ENCODE data around the gene CD52. TPM values are rescaled to one million over a fixed set of nuclear protein-coding genes. Genes with fewer than 3 reads are reported as not detected.

CD52 gene
- total RNA-seq, 4 donors from 2014 or later = 3.0 to 12.3 TPM; not detected in 2

GRCh38 chr1:26275580-26276431 is 42.0 kb upstream of the CD52 start:
- Histone ChIP-seq H3K36me3 (peaks cover 10 to 12% of the 10 kb centered on the region in 2 donors), H3K9me3 (no peaks in the 10 kb centered on the region), H3K4me1 (peaks cover 22 to 50% of the 10 kb centered on the region in 2 donors), H3K27ac (peak overlapping the region; percentile 58 to 71 (median 59)), H3K27me3 (no peaks in the 10 kb centered on the region), H3K4me3 (replicated peaks in 1 of 3) (no peak overlapping the region)
- intact Hi-C loops (cut with DNase I) = loop anchor here (5.0 kb wide), 1 partner anchor 46 kb away; no protein-coding TSS in a partner anchor
- peak; percentile 85 to 86 for DNase-seq
- WGBS, 2 donors = 42 to 47% methylated on average over 3 of the region's 3 CpGs
- TF ChIP-seq POLR2A (IDR thresholded peaks at IDR 0.05) = no peak
- TF ChIP-seq, protein P1, sequence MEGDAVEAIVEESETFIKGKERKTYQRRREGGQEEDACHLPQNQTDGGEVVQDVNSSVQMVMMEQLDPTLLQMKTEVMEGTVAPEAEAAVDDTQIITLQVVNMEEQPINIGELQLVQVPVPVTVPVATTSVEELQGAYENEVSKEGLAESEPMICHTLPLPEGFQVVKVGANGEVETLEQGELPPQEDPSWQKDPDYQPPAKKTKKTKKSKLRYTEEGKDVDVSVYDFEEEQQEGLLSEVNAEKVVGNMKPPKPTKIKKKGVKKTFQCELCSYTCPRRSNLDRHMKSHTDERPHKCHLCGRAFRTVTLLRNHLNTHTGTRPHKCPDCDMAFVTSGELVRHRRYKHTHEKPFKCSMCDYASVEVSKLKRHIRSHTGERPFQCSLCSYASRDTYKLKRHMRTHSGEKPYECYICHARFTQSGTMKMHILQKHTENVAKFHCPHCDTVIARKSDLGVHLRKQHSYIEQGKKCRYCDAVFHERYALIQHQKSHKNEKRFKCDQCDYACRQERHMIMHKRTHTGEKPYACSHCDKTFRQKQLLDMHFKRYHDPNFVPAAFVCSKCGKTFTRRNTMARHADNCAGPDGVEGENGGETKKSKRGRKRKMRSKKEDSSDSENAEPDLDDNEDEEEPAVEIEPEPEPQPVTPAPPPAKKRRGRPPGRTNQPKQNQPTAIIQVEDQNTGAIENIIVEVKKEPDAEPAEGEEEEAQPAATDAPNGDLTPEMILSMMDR (IDR thresholded peaks at IDR 0.05) = peak; percentile 47 to 90 (median 77)

DNA sequence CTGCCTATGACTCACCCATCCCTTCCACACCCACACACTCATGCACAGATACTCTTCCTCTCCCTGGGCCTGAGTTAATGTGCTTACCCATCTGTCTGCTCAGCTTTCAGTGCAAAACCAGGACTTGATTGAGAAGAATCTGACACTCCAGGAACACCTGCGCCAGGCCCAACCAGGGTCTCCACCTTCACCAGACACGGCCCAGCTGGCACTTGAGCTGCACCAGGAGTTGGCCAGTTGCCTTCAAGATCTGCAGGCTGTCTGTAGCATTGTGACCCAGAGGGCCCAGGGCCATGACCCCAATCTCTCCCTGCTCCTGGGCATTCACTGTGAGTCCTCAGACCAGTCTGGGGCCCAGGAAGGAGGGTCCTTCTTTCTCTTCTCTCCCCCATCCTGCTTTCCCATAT is 41.3 kb upstream of the CD52 start:
- no peak for DNase-seq
- Histone ChIP-seq H3K36me3 (peaks cover 7 to 12% of the 10 kb centered on the region in 2 donors), H3K27ac (peak overlapping the region in 2 of 3 donors; percentile 58 to 71), H3K27me3 (no peaks in the 10 kb centered on the region), H3K4me3 (replicated peaks in 1 of 3) (no peak overlapping the region), H3K9me3 (no peaks in the 10 kb centered on the region), H3K4me1 (peaks cover 23 to 56% of the 10 kb centered on the region in 2 donors)
- intact Hi-C loops (cut with DNase I) = loop anchor here (5.0 kb wide), 1 partner anchor 46 kb away; no protein-coding TSS in a partner anchor
- 56 to 86% methylated on average over 2 of the region's 2 CpGs for WGBS, 2 donors
- no peak for TF ChIP-seq POLR2A (IDR thresholded peaks at IDR 0.05)
- TF ChIP-seq, protein P1 (IDR thresholded peaks at IDR 0.05) = no peak

DNA sequence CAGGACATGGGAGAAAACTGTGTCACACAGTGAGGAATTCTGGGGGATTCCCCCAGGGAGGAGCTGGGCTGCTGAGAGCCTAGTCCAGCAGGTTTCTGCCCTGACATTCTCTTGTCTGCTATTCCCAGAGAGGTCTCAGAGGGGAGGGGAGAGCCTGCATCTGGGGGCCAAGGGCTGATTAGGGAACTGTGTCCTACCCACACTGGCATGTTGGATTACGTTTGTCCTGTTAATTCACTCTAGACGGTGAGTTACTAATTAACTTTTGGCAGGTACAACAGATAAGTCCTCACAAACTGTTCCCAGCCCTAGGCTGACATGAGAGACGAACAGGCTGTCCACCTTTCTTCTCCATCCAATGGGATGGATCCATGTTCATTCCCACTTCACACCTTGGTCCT is 40.5 kb upstream of the CD52 start:
- intact Hi-C loops (cut with DNase I) = loop anchor here (5.0 kb wide), 1 partner anchor 45 kb away; no protein-coding TSS in a partner anchor
- Histone ChIP-seq H3K36me3 (peaks cover 7 to 12% of the 10 kb centered on the region in 2 donors), H3K27me3 (no peaks in the 10 kb centered on the region), H3K4me3 (replicated peaks in 1 of 3) (no peak overlapping the region), H3K9me3 (no peaks in the 10 kb centered on the region), H3K4me1 (peaks cover 23 to 59% of the 10 kb centered on the region in 2 donors), H3K27ac (peak overlapping the region in 2 of 3 donors; percentile 85 to 89)
- DNase-seq = no peak
- no peak for TF ChIP-seq POLR2A (IDR thresholded peaks at IDR 0.05)
- TF ChIP-seq, protein P1 (IDR thresholded peaks at IDR 0.05) = no peak
- WGBS, 2 donors = 70 to 81% methylated on average over 3 of the region's 3 CpGs

DNA sequence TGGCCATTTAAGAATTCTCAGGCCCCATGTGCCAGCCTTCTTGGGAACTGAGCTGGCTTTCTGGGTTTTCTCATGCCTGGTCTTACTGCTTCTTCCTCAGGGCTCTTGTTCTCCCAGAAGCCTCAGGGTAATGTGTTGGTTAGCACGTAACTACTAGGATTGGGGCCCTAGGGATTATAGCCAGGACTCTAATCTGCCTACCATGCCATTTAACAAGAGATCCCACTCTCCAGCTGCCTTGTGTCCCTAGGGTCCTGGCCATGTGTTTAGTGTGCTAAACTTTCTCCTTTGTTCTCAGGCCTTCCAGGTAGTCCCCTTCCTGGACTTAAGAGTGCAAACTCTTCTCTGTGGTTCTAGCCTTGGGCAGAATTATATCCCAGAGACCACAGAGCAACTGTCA is 40.0 kb upstream of the CD52 start:
- intact Hi-C loops (cut with DNase I) = loop anchor here (5.0 kb wide), 1 partner anchor 45 kb away; no protein-coding TSS in a partner anchor
- H3K27ac ChIP-seq = peak overlapping the region in 2 of 3 donors; percentile 85 to 89
- TF ChIP-seq, protein P1 (IDR thresholded peaks at IDR 0.05) = no peak
- TF ChIP-seq POLR2A (IDR thresholded peaks at IDR 0.05) = no peak
- no peaks in the 10 kb centered on the region for H3K27me3 ChIP-seq
- WGBS, 2 donors = 82 to 100% methylated on average over 1 of the region's 1 CpG
- no peaks in the 10 kb centered on the region for H3K9me3 ChIP-seq
- H3K4me3 ChIP-seq (replicated peaks in 1 of 3) = no peak overlapping the region
- H3K36me3 ChIP-seq = peaks cover 7 to 12% of the 10 kb centered on the region in 2 donors
- no peak for DNase-seq
- peaks cover 23 to 59% of the 10 kb centered on the region in 2 donors for H3K4me1 ChIP-seq

DNA sequence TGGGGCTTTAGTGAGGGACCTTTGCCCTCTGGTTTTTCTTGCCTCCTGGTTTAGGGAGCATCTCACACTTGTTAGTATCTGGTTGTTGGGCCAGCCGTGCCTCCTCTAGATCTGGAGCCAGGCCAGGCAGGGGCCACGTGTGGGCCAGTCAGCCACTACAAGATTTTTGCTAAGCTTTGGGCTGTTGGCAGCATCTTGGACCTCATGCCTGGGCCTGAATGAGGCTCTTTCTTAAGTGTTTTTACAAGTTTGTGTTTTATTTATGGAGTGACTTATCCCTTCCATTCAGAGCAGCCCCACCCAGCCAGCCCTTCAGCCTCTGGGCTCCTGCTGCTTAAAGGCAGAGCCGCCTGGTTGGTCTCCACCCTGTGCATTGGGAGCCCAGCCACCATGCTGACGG is 39.5 kb upstream of the CD52 start:
- H3K4me1 ChIP-seq = peaks cover 23 to 59% of the 10 kb centered on the region in 2 donors
- H3K4me3 ChIP-seq (replicated peaks in 1 of 3) = no peak overlapping the region

More for the DNA sequence above, 39.5 kb upstream of the CD52 start:
- peak overlapping the region; percentile 39 to 89 (median 85) for H3K27ac ChIP-seq
- no peaks in the 10 kb centered on the region for H3K27me3 ChIP-seq
- TF ChIP-seq, protein P1 (IDR thresholded peaks at IDR 0.05) = no peak
- no peak for TF ChIP-seq POLR2A (IDR thresholded peaks at IDR 0.05)
- H3K36me3 ChIP-seq = peaks cover 7 to 9% of the 10 kb centered on the region in 2 donors
- peak; percentile 75 to 86 for DNase-seq
- no peaks in the 10 kb centered on the region for H3K9me3 ChIP-seq
- intact Hi-C loops (cut with DNase I) = loop anchor here (5.0 kb wide), 1 partner anchor 44 kb away; no protein-coding TSS in a partner anchor
- WGBS, 2 donors = 27 to 40% methylated on average over 4 of the region's 4 CpGs
